Stimulated activated CD4-positive, alpha-beta T cell treated with anti-CD3 and anti-CD28 coated beads, TNF-alpha, amount 100 ng/mL, for 24 hours (primary cell): ENCODE measurements around the gene CMPK1.
A peak's percentile ranks its signal among the peaks of the same experiment; 100 is the strongest.
"Not testable (repeated sequence)": the region's sequence is repeated elsewhere in the genome, so short reads cannot be mapped to it uniquely, and the experiment has no call there.

Source experiments
- DNase-seq, 3 experiments: peaks; one replicate each; pipeline ENCODE4 v3.0.0-alpha.2; 2020; ENCODE audit warnings: low read depth in 3 of 3

The CMPK1 gene

GRCh38 chr1:47338249-47339077 is 4.9 kb downstream of the CMPK1 start:
- DNase-seq: no peak

- no peak for DNase-seq
These were observed 6.6 kb downstream of the CMPK1 start for GRCh38 chr1:47340227-47340626.

DNA sequence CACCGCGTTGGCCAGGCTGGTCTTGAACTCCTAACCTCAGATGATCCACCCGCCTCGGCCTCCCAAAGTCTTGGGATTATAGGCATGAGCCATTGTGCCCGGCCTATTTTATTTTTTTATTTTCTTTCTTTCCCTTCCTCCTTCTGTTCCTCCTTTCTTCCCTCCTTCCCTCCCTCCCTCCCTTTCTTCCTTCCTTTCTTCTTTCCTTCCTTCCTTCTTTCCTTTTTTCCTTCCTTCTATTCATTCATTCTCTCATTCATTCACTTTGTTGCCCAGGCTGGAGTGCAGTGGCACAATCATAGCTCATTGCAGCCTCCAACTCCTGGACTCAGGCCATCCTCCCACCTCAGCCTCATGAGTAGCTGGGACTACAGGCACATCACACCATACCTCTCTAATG is 13.4 kb downstream of the CMPK1 start:
- not testable (repeated sequence) for DNase-seq

- DNase-seq: no peak
These were observed 14.1 kb downstream of the CMPK1 start for GRCh38 chr1:47347735-47348134.

GRCh38 chr1:47348246-47348645 is 14.7 kb downstream of the CMPK1 start:
- no peak for DNase-seq

GRCh38 chr1:47351305-47351704 is 17.7 kb downstream of the CMPK1 start:
- DNase-seq: no peak

DNA sequence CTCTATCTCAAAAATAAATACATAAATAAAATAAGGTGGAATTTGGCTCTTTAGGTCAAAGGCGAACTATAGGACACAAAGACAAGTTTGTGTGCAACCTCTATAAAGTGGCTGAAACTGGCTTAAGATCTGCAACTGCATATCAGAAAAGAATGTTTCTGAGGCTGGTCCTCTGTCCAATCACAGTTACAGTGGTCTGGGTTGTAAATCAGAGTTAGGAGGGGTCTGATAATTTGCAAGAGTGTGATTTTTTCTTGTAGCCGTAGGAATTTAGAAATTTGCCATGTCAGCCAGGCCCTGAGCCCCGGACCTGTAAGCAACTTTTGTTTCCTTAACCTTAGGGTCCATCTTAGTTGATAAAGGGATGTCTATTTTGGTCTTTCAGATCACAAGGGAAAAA is 27.8 kb downstream of the CMPK1 start:
- no peak for DNase-seq

- no peak for DNase-seq
These were observed 29.2 kb downstream of the CMPK1 start for GRCh38 chr1:47362828-47363227.

DNA sequence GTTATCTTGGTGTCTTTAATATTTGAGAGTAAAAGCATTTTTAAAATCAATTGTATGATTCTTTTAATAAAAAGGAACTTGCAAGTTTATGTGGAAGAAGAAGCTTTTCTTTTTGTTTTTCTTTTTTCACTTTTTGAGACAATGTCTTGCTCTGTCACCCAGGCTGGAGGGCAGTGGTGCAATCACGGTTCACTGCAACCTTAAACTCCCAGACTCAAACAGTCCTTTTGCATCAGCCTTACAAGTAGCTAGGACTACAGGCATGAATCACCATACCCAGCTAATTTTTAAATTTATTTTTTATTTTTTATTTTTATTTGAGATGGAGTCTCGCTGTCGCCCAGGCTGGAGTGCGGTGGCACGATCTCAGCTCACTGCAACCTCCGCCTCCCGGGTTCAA is 34.1 kb downstream of the CMPK1 start:
- DNase-seq: no peak

DNA sequence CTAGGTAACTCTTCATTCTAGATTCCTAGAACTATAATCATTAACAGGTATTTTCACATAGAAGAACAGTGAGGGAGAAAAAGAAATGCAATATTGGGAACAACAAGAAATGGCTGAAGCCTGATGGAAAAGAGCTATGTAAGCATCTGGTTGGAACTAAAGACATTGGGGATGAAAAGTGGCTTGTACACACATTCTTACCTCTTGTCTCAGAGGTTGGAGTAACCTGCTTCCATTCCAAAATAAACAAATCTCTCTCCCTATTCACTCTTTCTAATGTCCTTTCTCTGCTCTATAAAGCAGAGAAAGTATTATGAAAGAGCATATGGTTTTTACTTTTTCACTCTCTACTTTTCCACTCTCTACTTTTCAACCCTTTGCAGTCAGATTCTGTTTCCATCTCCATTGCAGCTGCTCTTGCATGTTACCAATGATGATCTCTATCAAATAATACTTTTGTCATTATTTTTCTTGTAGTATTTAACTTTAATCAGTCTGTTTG is 37.5 kb downstream of the CMPK1 start:
- no peak for DNase-seq

- no peak for DNase-seq
These were observed 40.9 kb downstream of the CMPK1 start for GRCh38 chr1:47374501-47374900.

DNA sequence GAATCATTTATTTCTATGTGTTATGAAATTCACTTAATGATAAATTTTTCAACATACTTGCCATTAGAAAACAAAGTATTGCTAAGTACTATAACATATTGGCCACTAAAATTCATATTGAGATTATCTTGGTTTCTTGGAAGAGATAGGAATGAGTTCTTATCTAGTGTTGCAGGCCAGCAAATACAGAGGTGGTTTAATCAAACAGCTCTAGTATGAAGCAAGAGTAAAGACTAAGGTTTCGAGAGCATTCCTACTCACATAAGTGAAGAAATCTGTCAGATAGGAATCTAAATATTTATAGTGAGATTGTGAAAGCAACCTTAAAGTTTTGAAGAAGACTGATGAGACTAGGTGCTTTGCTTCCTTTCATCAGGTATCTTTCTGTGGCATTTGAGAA is 44.6 kb downstream of the CMPK1 start:
- no peak for DNase-seq

DNA sequence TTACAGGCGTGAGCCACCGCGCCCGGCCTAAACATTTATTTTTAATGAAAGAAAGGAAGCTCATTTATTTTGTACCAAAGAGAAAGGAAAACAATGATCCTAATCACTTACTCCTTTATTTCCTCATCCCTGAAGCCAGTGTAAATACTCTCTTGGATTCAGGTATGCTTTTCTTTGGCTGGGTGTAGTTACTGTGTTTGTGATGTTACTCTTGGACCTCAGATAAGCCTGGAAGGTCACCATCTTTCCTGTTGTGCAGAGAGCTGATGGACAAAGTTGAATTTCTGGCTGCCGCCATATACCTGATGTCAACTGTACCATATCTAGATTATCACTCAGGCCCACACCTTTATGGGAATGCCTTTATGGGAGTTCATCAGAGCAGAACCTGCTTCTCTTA is 47.1 kb downstream of the CMPK1 start:
- no peak for DNase-seq

- no peak for DNase-seq
These were observed 48.9 kb downstream of the CMPK1 start for GRCh38 chr1:47382399-47382983.

GRCh38 chr1:47384083-47384482 is 50.5 kb downstream of the CMPK1 start:
- no peak for DNase-seq

- DNase-seq: no peak
These were observed 51.4 kb downstream of the CMPK1 start for GRCh38 chr1:47385020-47385419.

DNA sequence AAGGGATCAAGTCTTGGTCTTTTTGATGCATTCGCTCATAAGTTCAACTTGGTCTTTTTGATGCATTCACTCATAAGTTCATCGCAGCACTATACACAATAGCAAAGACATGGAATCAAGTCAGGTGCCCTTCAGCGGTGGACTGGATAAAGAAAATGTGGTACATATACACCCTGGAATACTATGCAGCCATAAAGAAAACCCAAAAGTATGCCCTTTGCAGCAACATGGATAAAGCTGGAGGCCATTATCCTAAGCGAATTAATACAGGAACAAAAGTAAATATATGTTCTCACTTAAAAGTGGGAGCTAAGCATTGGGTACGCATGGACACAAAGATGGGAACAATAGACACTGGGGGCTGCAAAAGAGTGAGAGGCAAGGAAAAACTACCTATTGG is 52.7 kb downstream of the CMPK1 start:
- no peak for DNase-seq

- no peak for DNase-seq
These were observed 54.7 kb downstream of the CMPK1 start for GRCh38 chr1:47388030-47388890.

GRCh38 chr1:47388891-47389238 is 55.3 kb downstream of the CMPK1 start:
- DNase-seq: peak in 2 of 3 experiments; percentile 7 to 55

- no peak for DNase-seq
These were observed 56.1 kb downstream of the CMPK1 start for GRCh38 chr1:47389731-47390130.

GRCh38 chr1:47390843-47391242 is 57.3 kb downstream of the CMPK1 start:
- no peak for DNase-seq

- no peak for DNase-seq
These were observed 59.6 kb downstream of the CMPK1 start for GRCh38 chr1:47393141-47393540.

DNA sequence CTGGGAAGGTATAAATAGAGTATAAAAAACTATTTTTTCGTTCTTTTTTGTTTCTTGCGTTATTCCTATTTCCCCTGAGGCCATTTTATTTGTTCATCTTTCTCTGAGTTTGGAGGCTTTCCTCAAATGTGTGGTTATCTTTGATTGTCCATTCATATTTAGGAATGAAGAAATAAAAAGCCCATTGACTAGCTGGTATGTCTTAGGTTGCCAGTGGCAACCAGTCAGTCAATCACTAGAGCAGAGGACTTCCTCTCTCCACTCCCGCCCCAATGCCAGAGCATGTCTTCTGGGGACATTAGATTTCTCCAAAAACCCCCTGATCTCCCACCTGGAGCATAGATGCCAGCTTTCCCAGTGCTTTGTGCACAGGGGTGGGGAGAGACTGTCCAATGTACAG is 61.8 kb downstream of the CMPK1 start:
- no peak for DNase-seq
